GM18519 (cell line): Measurements from ENCODE around the gene SDC4.

Source experiments
- ATAC-seq: cut with Tn5 transposase; IDR thresholded peaks from one replicate; pipeline ENCODE4 v1.9.1; 2021; ENCODE audit warnings: mild to moderate bottlenecking, moderate library complexity; ENCODE audit not compliant: unreplicated experiment, low FRiP score

Gene SDC4

GRCh38 chr20:45347936-45348778 lies at the start of gene SDC4:
Gene SDC4 (minus strand): TSS chr20:45348424. CDS start chr20:45348384, 40 bp downstream.
- ATAC-seq = no peak

GRCh38 chr20:45395114-45395415 lies 46.8 kb upstream of the SDC4 start:
- no peak for ATAC-seq

GRCh38 chr20:45394221-45395113 lies 46.2 kb upstream of the SDC4 start:
- ATAC-seq = no peak

- ATAC-seq = no peak
These were observed 44.5 kb upstream of the SDC4 start for GRCh38 chr20:45392733-45393132.

- no peak for ATAC-seq
These were observed 43.3 kb upstream of the SDC4 start for GRCh38 chr20:45391559-45391958.

- no peak for ATAC-seq
These were observed 42.7 kb upstream of the SDC4 start for GRCh38 chr20:45390931-45391330.

- no peak for ATAC-seq
These were observed 39.0 kb upstream of the SDC4 start for GRCh38 chr20:45387274-45387673.

GRCh38 chr20:45378191-45378590 lies 30.0 kb upstream of the SDC4 start, which contains the start of gene TP53TG5:
Gene TP53TG5 (minus strand): TSS chr20:45378325. CDS start chr20:45378236, 89 bp downstream.
- no peak for ATAC-seq

- ATAC-seq = no peak
These were observed 29.0 kb upstream of the SDC4 start for GRCh38 chr20:45377269-45377668.

- no peak for ATAC-seq
These were observed 26.7 kb upstream of the SDC4 start for GRCh38 chr20:45374966-45375365.

- ATAC-seq = no peak
These were observed 25.9 kb upstream of the SDC4 start for GRCh38 chr20:45374101-45374467.

GRCh38 chr20:45373353-45374100 lies 25.3 kb upstream of the SDC4 start:
- peak; percentile 59 for ATAC-seq

GRCh38 chr20:45372646-45373352 lies 24.6 kb upstream of the SDC4 start:
- ATAC-seq = no peak

- ATAC-seq = no peak
These were observed 24.0 kb upstream of the SDC4 start for GRCh38 chr20:45372241-45372640.

GRCh38 chr20:45370571-45371160 lies 22.4 kb upstream of the SDC4 start:
- ATAC-seq = no peak

GRCh38 chr20:45368221-45368980 lies 20.2 kb upstream of the SDC4 start:
- ATAC-seq = peak; percentile 79

GRCh38 chr20:45367126-45367525 lies 18.9 kb upstream of the SDC4 start:
- ATAC-seq = no peak

GRCh38 chr20:45366631-45367030 lies 18.4 kb upstream of the SDC4 start:
- no peak for ATAC-seq

- no peak for ATAC-seq
These were observed 18.0 kb upstream of the SDC4 start for GRCh38 chr20:45366192-45366591.
